ENCODE results near the gene TNKS2. TPM values are rescaled to one million over a fixed set of nuclear protein-coding genes. Genes with fewer than 3 reads are reported as not detected.

Gene TNKS2
- polyA plus RNA-seq, 3 donors: 20.7 to 25.4 (median 20.9) TPM

DNA sequence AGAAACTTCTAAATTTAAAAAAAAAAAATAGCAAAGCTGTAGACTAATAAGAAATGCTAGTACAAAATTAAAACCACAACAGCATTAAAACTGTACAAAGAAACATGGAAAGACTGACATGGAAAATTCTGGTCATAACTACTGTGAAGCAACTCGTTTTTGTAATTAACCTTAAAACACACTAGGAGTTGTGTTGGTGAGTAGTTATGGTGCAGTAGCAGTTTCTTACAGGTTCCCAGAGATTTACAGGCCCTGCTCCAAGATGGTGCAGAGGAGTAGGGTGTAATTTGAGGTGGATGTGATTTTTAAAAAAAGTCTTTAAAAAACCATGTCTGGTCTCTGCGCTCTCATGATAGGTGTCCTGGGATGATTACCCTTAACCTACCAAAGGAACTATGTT, 31.0 kb downstream of the TNKS2 start:
- no peak overlapping the region for H3K27ac ChIP-seq (ENCODE audit: low read depth in 1 of 2, low read length in 2 of 2)
- no peaks in the 10 kb centered on the region for H3K9me3 ChIP-seq (replicated peaks in 1 of 2; ENCODE audit: control insufficient read depth in 1 of 2, insufficient read depth in 1 of 2, low read length in 2 of 2)
- H3K36me3 ChIP-seq (replicated peaks in 1 of 2; ENCODE audit: control insufficient read depth in 1 of 2, insufficient read depth in 2 of 2, low read length in 2 of 2): peaks cover 89 to 100% of the 10 kb centered on the region in 2 donors
- H3K4me1 Mint-ChIP-seq: no peaks in the 10 kb centered on the region
- H3K27ac Mint-ChIP-seq: no peak overlapping the region
- no peak for DNase-seq
- H3K4me2 ChIP-seq (replicated peaks; ENCODE audit: extremely low read depth, low read length, poor library complexity, severe bottlenecking): no peak overlapping the region
- TF ChIP-seq, protein P1, sequence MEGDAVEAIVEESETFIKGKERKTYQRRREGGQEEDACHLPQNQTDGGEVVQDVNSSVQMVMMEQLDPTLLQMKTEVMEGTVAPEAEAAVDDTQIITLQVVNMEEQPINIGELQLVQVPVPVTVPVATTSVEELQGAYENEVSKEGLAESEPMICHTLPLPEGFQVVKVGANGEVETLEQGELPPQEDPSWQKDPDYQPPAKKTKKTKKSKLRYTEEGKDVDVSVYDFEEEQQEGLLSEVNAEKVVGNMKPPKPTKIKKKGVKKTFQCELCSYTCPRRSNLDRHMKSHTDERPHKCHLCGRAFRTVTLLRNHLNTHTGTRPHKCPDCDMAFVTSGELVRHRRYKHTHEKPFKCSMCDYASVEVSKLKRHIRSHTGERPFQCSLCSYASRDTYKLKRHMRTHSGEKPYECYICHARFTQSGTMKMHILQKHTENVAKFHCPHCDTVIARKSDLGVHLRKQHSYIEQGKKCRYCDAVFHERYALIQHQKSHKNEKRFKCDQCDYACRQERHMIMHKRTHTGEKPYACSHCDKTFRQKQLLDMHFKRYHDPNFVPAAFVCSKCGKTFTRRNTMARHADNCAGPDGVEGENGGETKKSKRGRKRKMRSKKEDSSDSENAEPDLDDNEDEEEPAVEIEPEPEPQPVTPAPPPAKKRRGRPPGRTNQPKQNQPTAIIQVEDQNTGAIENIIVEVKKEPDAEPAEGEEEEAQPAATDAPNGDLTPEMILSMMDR (IDR thresholded peaks at IDR 0.05): no peak
- H3K79me2 ChIP-seq (ENCODE audit: insufficient read depth, low read length): no peaks in the 10 kb centered on the region
- WGBS (ENCODE audit: insufficient coverage): no CpG with 5 or more reads among the region's 2 CpGs
- H3K27me3 Mint-ChIP-seq (ENCODE audit: low read depth in 3 of 3): no peaks in the 10 kb centered on the region
- H2AFZ ChIP-seq (ENCODE audit: insufficient read depth, low read depth, low read length, poor library complexity, severe bottlenecking): no peak overlapping the region
- intact Hi-C loops (cut with micrococcal nuclease): no loop called here
- no peaks in the 10 kb centered on the region for H3K27me3 ChIP-seq (ENCODE audit: control insufficient read depth in 2 of 2, insufficient read depth in 2 of 2, low read length in 2 of 2)
- no peak overlapping the region for H3K4me3 ChIP-seq (replicated peaks in 1 of 3; ENCODE audit: low read depth in 2 of 3, low read length in 3 of 3)
- H4K20me1 ChIP-seq (ENCODE audit: insufficient read depth, low read length): peaks cover 6% of the 10 kb centered on the region
- H3K36me3 Mint-ChIP-seq: peaks cover 81 to 91% of the 10 kb centered on the region in 2 donors
- no peak overlapping the region for H3K4me3 Mint-ChIP-seq
- no peaks in the 10 kb centered on the region for H3K4me1 ChIP-seq (ENCODE audit: control insufficient read depth in 1 of 2, insufficient read depth in 2 of 2, low read length in 2 of 2)
- peaks cover 0 to 2% (median 0%) of the 10 kb centered on the region in 7 donors for H3K9me3 Mint-ChIP-seq
- H3K9ac ChIP-seq (ENCODE audit: insufficient read depth, low read length, poor library complexity, severe bottlenecking): no peak overlapping the region

DNA sequence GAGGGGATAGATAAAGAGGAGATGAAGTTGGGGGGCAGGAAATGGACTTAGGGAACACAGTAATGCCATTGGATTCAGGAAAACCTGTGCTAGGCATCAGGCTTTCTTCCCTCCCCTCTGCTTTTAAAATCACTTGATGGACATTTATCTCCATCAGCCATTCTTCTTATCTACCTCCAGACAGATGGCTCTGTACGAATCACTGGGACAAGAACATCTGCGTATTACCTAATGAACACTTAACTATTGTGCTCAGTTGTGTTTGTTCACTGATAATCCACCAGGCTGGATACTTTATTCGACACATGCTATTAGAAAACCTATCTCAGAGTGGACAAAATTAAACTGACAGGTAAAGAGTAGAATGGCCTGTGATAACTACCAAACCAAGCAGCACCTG, 40.0 kb downstream of the TNKS2 start:
- no peaks in the 10 kb centered on the region for H3K9me3 ChIP-seq (replicated peaks in 1 of 2; ENCODE audit: control insufficient read depth in 1 of 2, insufficient read depth in 1 of 2, low read length in 2 of 2)
- H3K9ac ChIP-seq (ENCODE audit: insufficient read depth, low read length, poor library complexity, severe bottlenecking): no peak overlapping the region
- H3K4me1 ChIP-seq (ENCODE audit: control insufficient read depth in 1 of 2, insufficient read depth in 2 of 2, low read length in 2 of 2): no peaks in the 10 kb centered on the region
- H3K27me3 Mint-ChIP-seq (ENCODE audit: low read depth in 3 of 3): no peaks in the 10 kb centered on the region
- H3K4me1 Mint-ChIP-seq: no peaks in the 10 kb centered on the region
- no peak overlapping the region for H3K4me3 Mint-ChIP-seq
- H3K27ac ChIP-seq (ENCODE audit: low read depth in 1 of 2, low read length in 2 of 2): no peak overlapping the region
- no peaks in the 10 kb centered on the region for H3K27me3 ChIP-seq (ENCODE audit: control insufficient read depth in 2 of 2, insufficient read depth in 2 of 2, low read length in 2 of 2)
- H3K36me3 Mint-ChIP-seq: peaks cover 70 to 85% of the 10 kb centered on the region in 2 donors
- no peaks in the 10 kb centered on the region for H3K79me2 ChIP-seq (ENCODE audit: insufficient read depth, low read length)
- no peak for DNase-seq
- TF ChIP-seq, protein P1 (IDR thresholded peaks at IDR 0.05): no peak
- H2AFZ ChIP-seq (ENCODE audit: insufficient read depth, low read depth, low read length, poor library complexity, severe bottlenecking): no peak overlapping the region
- H3K36me3 ChIP-seq (replicated peaks in 1 of 2; ENCODE audit: control insufficient read depth in 1 of 2, insufficient read depth in 2 of 2, low read length in 2 of 2): peaks cover 93 to 95% of the 10 kb centered on the region in 2 donors
- 100% methylated on average over 1 of the region's 3 CpGs for WGBS (ENCODE audit: insufficient coverage)
- no peak overlapping the region for H3K27ac Mint-ChIP-seq
- H3K4me3 ChIP-seq (replicated peaks in 1 of 3; ENCODE audit: low read depth in 2 of 3, low read length in 3 of 3): no peak overlapping the region
- no peak overlapping the region for H3K4me2 ChIP-seq (replicated peaks; ENCODE audit: extremely low read depth, low read length, poor library complexity, severe bottlenecking)
- intact Hi-C loops (cut with micrococcal nuclease): no loop called here
- H4K20me1 ChIP-seq (ENCODE audit: insufficient read depth, low read length): peaks cover 6% of the 10 kb centered on the region
- H3K9me3 Mint-ChIP-seq: no peaks in the 10 kb centered on the region
